IMR-90 (cell line): ENCODE data around the gene KCNK5. TPM values are rescaled to one million over a fixed set of nuclear protein-coding genes. Genes with fewer than 3 reads are reported as not detected.

Experiments used
- ATAC-seq: fragments of 200-7000 bp; cut with Tn5 transposase; 2 replicates; pipeline ENCODE4 v1.9.1; 2020; ENCODE audit warnings: low read depth, mild to moderate bottlenecking, moderate library complexity
- BruUV-seq: library from RNA; stranded (reverse); fragments of 400-500 nt; replicated peaks from 2 replicates; lab custom pipeline; 2021; lab: Mats Ljungman, UMichigan
- CTCF ChIA-PET: fragments of 300-600 bp; formaldehyde crosslinking; extraction: SDS; loops from one replicate; lab custom pipeline; 2021; ENCODE audit warnings: antibody characterized with exemption; lab: Yijun Ruan, JAX
- POLR2A ChIA-PET: fragments of 300-600 bp; sonication (Branson Sonifier 250); formaldehyde crosslinking; loops from one replicate; lab custom pipeline; 2022; ENCODE audit warnings: antibody characterized with exemption; ENCODE audit not compliant: unreplicated experiment; lab: Charles Lee
- DNase-seq: peaks from one replicate; pipeline ENCODE4 v3.0.0; 2013
- H2AFZ ChIP-seq: replicated peaks from 2 replicates; pipeline ENCODE3; 2013; ENCODE audit warnings: low read length, mild to moderate bottlenecking; ENCODE audit not compliant: poor library complexity
- H2AK5ac ChIP-seq: 2 replicates; pipeline ENCODE4 v1.6.1; 2013; ENCODE audit warnings: low read depth, low read length, inconsistent platforms
- H2AK9ac ChIP-seq: replicated peaks from 2 replicates; pipeline ENCODE3; 2013; ENCODE audit warnings: mild to moderate bottlenecking, low read depth, low read length, moderate library complexity; ENCODE audit not compliant: poor library complexity
- H2BK120ac ChIP-seq: 2 replicates; pipeline ENCODE4 v1.6.1; 2013; ENCODE audit warnings: low read depth, low read length, inconsistent platforms
- H2BK15ac ChIP-seq: 3 replicates; pipeline ENCODE4 v1.6.1; 2013; ENCODE audit warnings: low read depth, low read length, inconsistent platforms
- H2BK20ac ChIP-seq: 2 replicates; pipeline ENCODE4 v1.6.1; 2013; ENCODE audit warnings: low read depth, mild to moderate bottlenecking, inconsistent platforms, low read length, moderate library complexity
- H2BK5ac ChIP-seq: 2 replicates; pipeline ENCODE4 v1.6.1; 2013; ENCODE audit warnings: mild to moderate bottlenecking, low read depth, low read length, inconsistent platforms; ENCODE audit not compliant: poor library complexity, severe bottlenecking
- H3K14ac ChIP-seq: replicated peaks from 2 replicates; pipeline ENCODE4 v1.6.1; 2013; ENCODE audit warnings: low read depth, low read length, inconsistent platforms
- H3K18ac ChIP-seq: 2 replicates; pipeline ENCODE4 v1.6.1; 2013; ENCODE audit warnings: low read depth, low read length, control low read depth
- H3K23ac ChIP-seq: 2 replicates; pipeline ENCODE4 v1.6.1; 2013; ENCODE audit warnings: low read depth, low read length, inconsistent platforms
- H3K27ac ChIP-seq: 2 replicates; pipeline ENCODE4 v1.5.1; 2013; ENCODE audit warnings: mild to moderate bottlenecking, control low read depth, low read length; ENCODE audit not compliant: insufficient read depth
- H3K27me3 ChIP-seq: 2 replicates; pipeline ENCODE4 v1.6.1; 2013; ENCODE audit warnings: low read length; ENCODE audit not compliant: control insufficient read depth, insufficient read depth
- H3K36me3 ChIP-seq: 2 replicates; pipeline ENCODE4 v1.6.1; 2013; ENCODE audit warnings: low read length, mixed read lengths; ENCODE audit not compliant: control insufficient read depth, insufficient read depth
- H3K4ac ChIP-seq: 2 replicates; pipeline ENCODE4 v1.6.1; 2013; ENCODE audit warnings: low read depth, low read length, inconsistent platforms
- H3K4me1 ChIP-seq: 2 replicates; pipeline ENCODE4 v1.6.1; 2013; ENCODE audit warnings: low read length, mixed read lengths; ENCODE audit not compliant: control insufficient read depth, insufficient read depth
- H3K4me2 ChIP-seq: 2 replicates; pipeline ENCODE4 v1.6.1; 2013; ENCODE audit warnings: low read depth, mild to moderate bottlenecking, control low read depth, low read length, moderate library complexity
- H3K4me3 ChIP-seq: 2 replicates; pipeline ENCODE4 v1.5.1; 2013; ENCODE audit warnings: low read depth, mild to moderate bottlenecking, control low read depth, low read length, moderate library complexity; ENCODE audit not compliant: insufficient read depth
- H3K56ac ChIP-seq: 2 replicates; pipeline ENCODE4 v1.6.1; 2013; ENCODE audit warnings: low read length, inconsistent platforms; ENCODE audit not compliant: insufficient read depth; ENCODE audit errors: extremely low read depth
- H3K79me1 ChIP-seq, 2 experiments: 2 replicates each; pipeline ENCODE4 v1.6.1; 2013; ENCODE audit warnings: low read length in 2 of 2, inconsistent platforms in 1 of 2, low read depth in 1 of 2
- H3K9ac ChIP-seq: 2 replicates; pipeline ENCODE4 v1.6.1; 2013; ENCODE audit warnings: low read depth, low read length, control low read depth
- H3K9me1 ChIP-seq: 2 replicates; pipeline ENCODE4 v1.6.1; 2013; ENCODE audit warnings: low read length, inconsistent platforms; ENCODE audit not compliant: insufficient read depth
- H3K9me3 ChIP-seq: 2 replicates; pipeline ENCODE4 v1.6.1; 2013; ENCODE audit warnings: low read length; ENCODE audit not compliant: control insufficient read depth, insufficient read depth
- H4K20me1 ChIP-seq: 2 replicates; pipeline ENCODE4 v1.6.1; 2013; ENCODE audit warnings: low read length, inconsistent platforms; ENCODE audit not compliant: insufficient read depth
- H4K5ac ChIP-seq: 2 replicates; pipeline ENCODE4 v1.6.1; 2013; ENCODE audit warnings: mild to moderate bottlenecking, low read depth, low read length, control low read depth
- H4K8ac ChIP-seq, 2 experiments: 2 replicates each; pipeline ENCODE4 v1.6.1; 2013; ENCODE audit warnings: low read depth in 2 of 2, low read length in 2 of 2, control low read depth in 1 of 2, inconsistent platforms in 1 of 2
- H4K91ac ChIP-seq: 2 replicates; pipeline ENCODE4 v1.6.1; 2013; ENCODE audit warnings: low read depth, low read length, inconsistent platforms; ENCODE audit not compliant: insufficient read depth
- CHD1 ChIP-seq: IDR thresholded peaks from 2 replicates; pipeline ENCODE4 v1.6.1; 2012; ENCODE audit warnings: low read depth, low read length, improper control_type of control experiment
- MAZ ChIP-seq: IDR thresholded peaks from 2 replicates; pipeline ENCODE4 v1.6.1; 2012; ENCODE audit warnings: low read depth, mild to moderate bottlenecking, low read length, improper control_type of control experiment, moderate library complexity, borderline replicate concordance
- NFE2L2 ChIP-seq: fragments of 150-350 bp; IDR thresholded peaks from 2 replicates; pipeline ENCODE4 v1.6.1; 2016; ENCODE audit warnings: low read depth, mild to moderate bottlenecking, low read length
- POLR2A ChIP-seq: IDR thresholded peaks from 2 replicates; pipeline ENCODE4 v1.6.1; 2012; ENCODE audit warnings: mild to moderate bottlenecking, low read depth, low read length
- RCOR1 ChIP-seq: IDR thresholded peaks from 2 replicates; pipeline ENCODE4 v1.6.1; 2012; ENCODE audit warnings: mild to moderate bottlenecking, low read length, improper control_type of control experiment; ENCODE audit not compliant: insufficient replicate concordance
- SMC3 ChIP-seq: fragments of 150-350 bp; IDR thresholded peaks from 2 replicates; pipeline ENCODE4 v1.6.1; 2016; ENCODE audit warnings: low read depth, mild to moderate bottlenecking, antibody characterized with exemption, low read length, moderate library complexity
- WGBS, 2 experiments: methylation state at CpG; one replicate each; pipeline versions ENCODE4 v1.1.5 to v1.1.7; 2013; ENCODE audit warnings: missing lambda C conversion rate in 2 of 2; ENCODE audit not compliant: insufficient read length in 1 of 2; ENCODE audit errors: extremely low coverage in 2 of 2; 5-methylcytosine and 5-hydroxymethylcytosine counted together
- dilution Hi-C: fragments of 300-500 bp; cut with HindIII; formaldehyde crosslinking; loops from one replicate; pipeline ENCODE4 v1.14.3; 2018; ENCODE audit warnings: low sequenced_read_pairs; ENCODE audit not compliant: unreplicated experiment
- in situ Hi-C: fragments of 300-500 bp; cut with MboI; formaldehyde crosslinking; loops from 3 replicates; pipeline ENCODE4 v1.14.3; 2019; ENCODE audit warnings: low sequenced_read_pairs, inconsistent platforms, mixed read lengths
- intact Hi-C: fragments of 100-400 bp; cut with micrococcal nuclease; formaldehyde crosslinking; loops from 2 replicates; pipeline ENCODE4 v1.10.0; 2022
- polyA plus RNA-seq, 3 experiments: library from polyadenylated mRNA; depleted of rRNA; stranded (reverse); fragments of >200 nt; gene quantifications; 2 replicates each; pipeline ENCODE4 v1.2.3, GENCODE V29; 2012; ENCODE audit warnings: low replicate concordance in 1 of 3
- total RNA-seq: library from RNA; depleted of rRNA; stranded (reverse); fragments of >200 nt; gene quantifications from 2 replicates; pipeline ENCODE4 v1.2.3, GENCODE V29; 2012

The KCNK5 gene
- total and polyA plus RNA-seq, 2 of the 4 experiments (the other 2 are of a cell fraction): not detected

- no peak overlapping the region for H3K14ac ChIP-seq
- H3K9me1 ChIP-seq: no peaks in the 10 kb centered on the region
- intact Hi-C loops (no loop called here), dilution Hi-C loops (no loop called here), in situ Hi-C loops (no loop called here)
- no peak overlapping the region for H2AK9ac ChIP-seq
- H3K4me3 ChIP-seq: no peak overlapping the region
- no peak overlapping the region for H3K27ac ChIP-seq
- H3K56ac ChIP-seq: no peak overlapping the region
- no peak overlapping the region for H2BK20ac ChIP-seq
- no peak overlapping the region for H2BK15ac ChIP-seq
- no peak overlapping the region for H3K4me2 ChIP-seq
- no peaks in the 10 kb centered on the region for H3K9me3 ChIP-seq
- H3K36me3 ChIP-seq: no peaks in the 10 kb centered on the region
- no peaks in the 10 kb centered on the region for H3K4me1 ChIP-seq
- H3K18ac ChIP-seq: no peak overlapping the region
- H2AK5ac ChIP-seq: no peak overlapping the region
- H4K5ac ChIP-seq: no peak overlapping the region
- H3K9ac ChIP-seq: no peak overlapping the region
- no CpG with 5 or more reads among the region's 2 CpGs for WGBS, 2 experiments
- no peak overlapping the region for H2AFZ ChIP-seq
- H3K27me3 ChIP-seq: peaks cover 16% of the 10 kb centered on the region
- no peak for ATAC-seq
- no peak overlapping the region for H2BK5ac ChIP-seq
- ChIA-PET POLR2A (no interaction called here), CTCF (no interaction called here)
- no peak overlapping the region for H2BK120ac ChIP-seq
- no peak overlapping the region for H4K8ac ChIP-seq
- H4K91ac ChIP-seq: no peak overlapping the region
- H4K20me1 ChIP-seq: no peaks in the 10 kb centered on the region
- H3K23ac ChIP-seq: no peak overlapping the region
- no TSS peak for BruUV-seq
- H3K4ac ChIP-seq: no peak overlapping the region
- no peaks in the 10 kb centered on the region for H3K79me1 ChIP-seq
- no peak for TF ChIP-seq RCOR1
- no peak for TF ChIP-seq MAZ
- TF ChIP-seq SMC3: no peak
- TF ChIP-seq CHD1: no peak
- TF ChIP-seq NFE2L2: no peak
- no peak for TF ChIP-seq POLR2A
- no peak for DNase-seq
Observed at GRCh38 chr6:39224011-39224410, 5.3 kb downstream of the KCNK5 start.
